HG02678 (cell line): ENCODE results near the gene MAML1.
"Not testable (repeated sequence)": the region's sequence is repeated elsewhere in the genome, so short reads cannot be mapped to it uniquely, and the experiment has no call there.

Experiments used
- ATAC-seq: cut with Tn5 transposase; IDR thresholded peaks from one replicate; pipeline ENCODE4 v1.9.1; 2021; ENCODE audit warnings: mild to moderate bottlenecking, moderate library complexity; ENCODE audit not compliant: unreplicated experiment

MAML1 gene

GRCh38 chr5:179732918-179733771, 523 bp downstream of the MAML1 start:
- ATAC-seq, result peak; percentile 27

- ATAC-seq, result no peak
Measured at GRCh38 chr5:179733772-179734126, 1.1 kb downstream of the MAML1 start.

- ATAC-seq, result no peak
Measured at GRCh38 chr5:179734536-179735164, 2.0 kb downstream of the MAML1 start.

GRCh38 chr5:179738742-179739141, 6.1 kb downstream of the MAML1 start:
- ATAC-seq, result no peak

GRCh38 chr5:179744106-179744505, 11.5 kb downstream of the MAML1 start:
- ATAC-seq, result not testable (repeated sequence)

- no peak for ATAC-seq
Measured at GRCh38 chr5:179746872-179747271, 14.2 kb downstream of the MAML1 start.

- ATAC-seq, result no peak
Measured at GRCh38 chr5:179747811-179748210, 15.2 kb downstream of the MAML1 start.

GRCh38 chr5:179749857-179750508, 17.4 kb downstream of the MAML1 start:
- no peak for ATAC-seq

DNA sequence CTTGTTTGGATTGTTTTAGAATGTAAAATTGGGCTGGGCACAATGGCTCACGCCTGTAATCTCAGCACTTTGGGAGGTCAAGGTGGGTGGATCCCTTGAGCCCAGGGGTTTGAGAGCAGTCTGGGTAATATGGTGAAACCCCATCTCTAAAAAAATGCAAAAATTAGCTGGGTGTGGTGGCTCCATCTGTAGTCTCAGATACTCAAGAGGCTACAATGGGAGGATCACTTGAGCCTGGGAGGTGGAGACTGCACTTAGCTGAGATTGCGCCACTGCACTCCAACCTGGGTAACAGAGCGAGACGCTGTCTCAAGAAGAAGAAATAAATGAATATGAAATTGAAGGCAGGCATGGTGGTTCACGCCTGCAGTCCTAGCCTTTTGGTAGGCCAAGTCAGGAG, 21.3 kb downstream of the MAML1 start:
- no peak for ATAC-seq

GRCh38 chr5:179755022-179755421, 22.4 kb downstream of the MAML1 start:
- ATAC-seq, result no peak

DNA sequence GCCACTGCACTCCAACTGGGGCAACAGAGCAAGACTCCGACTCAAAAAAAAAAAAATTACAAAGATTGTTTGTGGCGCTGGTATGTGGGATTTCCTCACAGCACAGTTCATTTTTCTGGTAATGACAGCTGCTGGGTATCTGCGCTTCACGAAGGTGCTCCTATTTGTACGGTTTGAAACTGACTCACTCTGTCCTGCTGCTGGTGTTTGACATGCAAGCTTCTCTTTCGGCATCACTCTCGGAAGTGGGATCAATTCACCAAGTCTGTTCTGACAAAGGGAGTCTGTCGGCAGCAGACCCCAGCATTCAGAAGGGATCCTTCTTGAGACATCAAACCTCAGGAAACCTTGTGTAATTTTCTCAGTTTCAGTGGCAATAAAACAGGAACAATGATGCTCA, 26.3 kb downstream of the MAML1 start:
- ATAC-seq, result no peak

DNA sequence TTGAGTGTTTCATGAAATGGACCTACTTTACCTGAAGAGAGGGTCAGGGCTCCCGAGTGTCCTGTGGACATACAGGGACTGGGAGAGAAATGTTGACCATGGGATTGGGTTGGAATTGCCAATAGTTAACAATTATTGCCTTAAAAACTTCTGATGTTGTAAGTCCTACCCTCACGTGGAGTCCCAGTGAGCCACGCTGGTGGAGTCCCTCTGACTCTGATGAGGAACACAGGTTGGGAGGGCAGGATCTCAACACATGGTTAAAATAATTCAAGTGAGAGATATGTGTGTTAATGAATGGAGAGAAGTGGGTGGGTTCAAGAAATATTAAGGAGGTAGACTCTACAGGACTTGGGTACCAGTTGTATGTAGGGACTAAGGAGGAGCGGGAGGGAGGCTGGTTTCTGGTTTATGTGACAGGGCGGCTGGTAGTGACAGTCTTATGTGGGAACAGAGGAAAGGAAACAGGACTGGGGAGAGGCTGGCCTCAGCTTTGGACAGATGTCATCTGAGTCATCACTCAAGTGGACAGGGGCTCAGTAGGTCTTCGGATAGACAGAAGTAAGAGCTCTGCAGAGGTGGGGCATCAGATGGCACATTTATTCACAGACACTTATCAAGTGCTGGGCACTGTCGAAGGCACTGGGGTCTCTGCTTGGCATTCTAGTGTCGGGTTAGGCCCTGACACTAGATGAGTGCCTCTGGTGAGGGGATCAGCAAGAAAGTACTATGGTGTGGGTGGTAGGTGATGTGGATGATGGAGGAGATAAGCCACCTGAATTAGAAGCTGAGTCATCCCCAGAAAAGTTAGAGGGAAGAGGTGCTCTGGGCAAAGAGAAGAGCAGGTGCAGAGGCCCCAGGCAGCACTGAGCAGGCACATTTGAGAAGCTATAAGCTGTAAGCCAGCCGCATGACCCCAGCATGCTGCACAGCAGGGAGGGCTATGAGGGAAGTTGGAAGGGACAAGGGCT, 27.2 kb downstream of the MAML1 start:
- ATAC-seq, result no peak

DNA sequence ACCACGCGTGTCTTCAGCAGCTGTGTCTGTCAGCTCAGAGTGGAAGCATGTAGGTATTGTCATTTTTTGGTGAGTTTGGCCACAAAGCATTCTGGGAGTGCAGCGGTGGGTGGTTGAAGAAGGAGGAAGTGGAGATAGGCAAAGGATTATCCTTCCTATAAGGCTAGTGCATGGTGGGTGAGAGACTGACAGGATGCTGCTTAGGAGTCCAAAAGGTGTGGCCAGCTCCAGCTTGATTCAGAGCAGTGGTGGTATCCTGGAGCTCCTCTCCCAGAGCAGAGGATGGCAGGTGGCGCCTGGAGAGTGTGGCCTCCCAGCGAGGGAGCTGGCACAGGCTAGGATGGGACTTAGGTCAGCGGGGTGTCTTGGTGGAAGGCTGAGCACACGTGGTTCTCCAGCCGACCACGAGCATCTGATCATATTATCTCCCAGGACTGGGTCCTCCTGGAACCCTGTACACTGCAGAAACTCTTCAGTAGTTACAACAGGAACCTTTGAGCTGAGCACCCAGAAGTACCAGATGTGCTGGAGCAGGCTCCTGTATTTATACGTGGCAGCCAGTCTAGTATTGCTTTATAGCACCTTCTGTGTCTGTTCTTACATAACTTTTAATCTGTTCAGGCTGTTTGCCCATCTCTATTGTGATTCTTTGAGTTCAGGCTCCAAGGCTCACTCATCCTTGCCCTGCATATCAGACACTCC, 29.6 kb downstream of the MAML1 start:
- ATAC-seq, result no peak

DNA sequence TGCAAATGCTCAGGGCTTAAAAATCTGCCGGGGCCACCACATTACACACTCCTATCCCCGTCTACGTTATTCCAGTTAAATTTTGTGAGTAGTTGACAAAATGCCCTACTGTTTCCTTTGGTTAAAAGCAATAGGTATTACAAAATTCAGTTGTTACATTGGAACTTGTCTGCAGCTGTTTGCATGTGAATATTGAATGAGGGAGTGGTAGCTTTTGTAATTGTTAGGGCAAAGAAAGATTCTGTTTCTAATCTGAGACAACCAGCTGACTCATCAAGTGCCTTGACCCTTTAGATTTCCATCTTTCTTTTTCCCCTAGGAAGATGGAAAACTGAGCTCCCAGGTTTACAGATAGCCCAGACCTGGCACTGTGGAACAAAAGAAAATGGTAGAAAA, 30.2 kb downstream of the MAML1 start:
- no peak for ATAC-seq

DNA sequence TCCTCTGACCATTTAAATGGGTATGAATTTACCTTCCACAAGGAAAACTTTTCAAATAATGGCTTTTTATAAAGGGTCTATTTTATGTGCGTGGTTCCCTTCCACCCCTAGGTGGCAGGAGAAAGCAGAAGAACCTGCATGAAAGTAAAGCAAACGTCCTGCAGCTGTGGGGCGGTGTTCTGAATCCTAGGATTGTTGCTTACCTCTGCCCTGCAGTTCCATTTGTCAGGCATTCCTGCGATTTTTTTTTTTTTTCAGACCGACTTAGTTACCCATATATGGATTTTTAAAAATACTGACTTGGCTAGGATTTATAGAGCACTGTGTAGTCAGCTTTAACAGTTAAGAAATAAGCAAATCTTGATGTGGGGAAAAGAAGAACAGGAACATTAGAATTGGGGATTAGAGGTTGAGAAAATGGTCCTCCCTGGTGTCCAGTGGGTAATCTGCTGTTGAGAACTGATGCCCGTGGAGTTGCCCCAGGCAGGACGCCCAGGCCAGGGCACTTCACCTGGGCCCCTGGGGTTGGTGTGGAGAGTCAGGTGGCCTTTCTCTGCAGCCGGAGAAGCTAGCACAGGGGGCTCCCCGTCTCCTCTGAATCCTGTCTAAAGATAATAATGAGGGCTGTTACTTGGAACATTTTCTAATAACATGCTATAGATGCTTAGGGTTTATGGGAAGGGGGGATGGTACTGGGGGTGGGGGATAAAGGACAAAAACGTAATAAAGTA, 30.8 kb downstream of the MAML1 start:
- peak; percentile 53 for ATAC-seq

- no peak for ATAC-seq
Measured at GRCh38 chr5:179764056-179764455, 31.4 kb downstream of the MAML1 start.

DNA sequence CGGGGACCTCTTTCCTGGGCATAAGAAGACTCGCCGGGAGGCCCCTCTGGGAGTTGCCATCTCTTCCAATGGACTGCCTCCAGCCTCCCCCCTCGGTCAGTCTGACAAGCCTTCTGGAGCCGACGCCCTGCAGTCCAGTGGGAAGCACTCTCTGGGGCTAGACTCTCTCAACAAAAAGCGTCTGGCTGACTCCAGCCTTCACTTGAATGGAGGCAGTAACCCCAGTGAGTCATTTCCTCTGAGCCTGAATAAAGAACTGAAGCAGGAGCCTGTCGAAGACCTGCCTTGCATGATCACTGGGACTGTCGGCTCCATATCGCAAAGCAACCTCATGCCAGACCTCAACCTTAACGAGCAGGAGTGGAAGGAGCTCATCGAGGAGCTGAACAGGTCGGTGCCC, 32.8 kb downstream of the MAML1 start:
- no peak for ATAC-seq

- ATAC-seq, result no peak
Measured at GRCh38 chr5:179766021-179766725, 33.6 kb downstream of the MAML1 start.
